Upper lobe of left lung (tissue), 4 donors: ENCODE measurements around the gene ADAP1.

Experiments used
- POLR2A ChIP-seq, 4 donors: fragments of 450-650 bp; IDR thresholded peaks; one replicate each; pipeline ENCODE4 v1.5.1; 2016 to 2017; ENCODE audit warnings: antibody characterized with exemption in 4 of 4, mild to moderate bottlenecking in 2 of 4
- TF ChIP-seq, protein P1 (sequence below), 6 experiments: fragments of 450-650 bp in 4 of 6; fragments of 200-600 bp in 2 of 6; sonication (generic) in 2 of 6; IDR thresholded peaks; one replicate each; pipeline ENCODE4 v1.5.1; 2016 to 2019; ENCODE audit warnings: antibody characterized with exemption in 6 of 6

DNA sequence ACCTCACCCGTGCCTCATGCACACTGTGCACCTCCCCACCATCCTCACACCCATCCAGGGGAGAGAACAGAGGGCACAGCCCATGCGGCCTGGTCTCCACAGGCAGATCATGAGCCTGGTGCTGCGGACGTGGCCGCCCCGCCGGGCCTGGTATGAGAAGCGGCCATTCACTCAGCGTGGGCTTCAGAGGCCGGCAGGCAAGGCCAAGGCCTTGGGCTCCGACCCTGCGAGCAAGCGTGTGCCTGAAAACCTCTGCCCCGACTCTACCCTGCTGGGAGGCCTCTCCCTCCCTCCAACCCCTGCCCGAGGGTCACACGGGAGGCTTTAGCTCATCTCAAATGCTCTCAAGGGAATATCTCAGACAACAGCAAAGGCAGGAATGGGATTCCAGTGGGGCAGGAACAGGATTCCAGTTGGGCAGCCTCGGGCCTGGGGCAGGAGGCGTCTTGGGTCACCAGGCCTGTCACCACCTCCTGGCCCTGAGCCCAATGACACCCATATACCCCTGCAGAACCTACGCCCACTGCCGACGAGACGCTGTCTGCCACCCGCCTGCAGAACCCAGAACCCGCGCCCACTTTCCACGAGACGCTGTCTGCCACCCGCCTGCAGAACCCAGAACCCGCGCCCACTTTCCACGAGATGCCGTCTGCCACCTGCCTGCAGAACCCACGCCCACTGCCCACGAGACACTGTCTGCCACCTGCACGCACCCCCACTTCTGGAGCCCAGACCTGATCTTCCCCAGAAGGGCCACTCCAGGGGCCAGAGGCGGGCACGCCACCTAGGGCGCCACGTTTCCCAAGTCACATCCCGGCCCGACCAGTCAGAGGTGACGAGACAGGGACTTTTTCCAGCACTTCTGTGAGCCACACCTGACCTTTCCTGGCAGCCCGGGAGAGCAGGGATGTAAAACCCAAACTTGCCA is 38.9 kb downstream of the ADAP1 start:
- TF ChIP-seq, protein P1, sequence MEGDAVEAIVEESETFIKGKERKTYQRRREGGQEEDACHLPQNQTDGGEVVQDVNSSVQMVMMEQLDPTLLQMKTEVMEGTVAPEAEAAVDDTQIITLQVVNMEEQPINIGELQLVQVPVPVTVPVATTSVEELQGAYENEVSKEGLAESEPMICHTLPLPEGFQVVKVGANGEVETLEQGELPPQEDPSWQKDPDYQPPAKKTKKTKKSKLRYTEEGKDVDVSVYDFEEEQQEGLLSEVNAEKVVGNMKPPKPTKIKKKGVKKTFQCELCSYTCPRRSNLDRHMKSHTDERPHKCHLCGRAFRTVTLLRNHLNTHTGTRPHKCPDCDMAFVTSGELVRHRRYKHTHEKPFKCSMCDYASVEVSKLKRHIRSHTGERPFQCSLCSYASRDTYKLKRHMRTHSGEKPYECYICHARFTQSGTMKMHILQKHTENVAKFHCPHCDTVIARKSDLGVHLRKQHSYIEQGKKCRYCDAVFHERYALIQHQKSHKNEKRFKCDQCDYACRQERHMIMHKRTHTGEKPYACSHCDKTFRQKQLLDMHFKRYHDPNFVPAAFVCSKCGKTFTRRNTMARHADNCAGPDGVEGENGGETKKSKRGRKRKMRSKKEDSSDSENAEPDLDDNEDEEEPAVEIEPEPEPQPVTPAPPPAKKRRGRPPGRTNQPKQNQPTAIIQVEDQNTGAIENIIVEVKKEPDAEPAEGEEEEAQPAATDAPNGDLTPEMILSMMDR (IDR thresholded peaks at IDR 0.05): no peak
- no peak for TF ChIP-seq POLR2A (IDR thresholded peaks at IDR 0.05)
